GM19099 (cell line): ENCODE data around the gene DBT.

Source experiments
- POLR2A ChIP-seq: IDR thresholded peaks from 3 replicates; pipeline ENCODE4 v1.6.1; 2011; ENCODE audit warnings: low read depth; ENCODE audit not compliant: insufficient read length; ENCODE audit errors: extremely low read depth

DBT gene

GRCh38 chr1:100249537-100250257 is at the start of gene DBT:
TSS of gene DBT (minus strand) at chr1:100249834. CDS start at chr1:100249820, 14 bp downstream.
- TF ChIP-seq POLR2A: peak; percentile 96

GRCh38 chr1:100298512-100298911 is 48.9 kb upstream of the DBT start:
- no peak for TF ChIP-seq POLR2A

GRCh38 chr1:100296140-100296539 is 46.5 kb upstream of the DBT start:
- TF ChIP-seq POLR2A: no peak

- no peak for TF ChIP-seq POLR2A
These were observed 43.1 kb upstream of the DBT start for GRCh38 chr1:100292711-100293110.

- no peak for TF ChIP-seq POLR2A
These were observed 40.7 kb upstream of the DBT start for GRCh38 chr1:100290291-100290690.

- no peak for TF ChIP-seq POLR2A
These were observed 37.5 kb upstream of the DBT start for GRCh38 chr1:100287162-100287561.

- TF ChIP-seq POLR2A: no peak
These were observed 35.0 kb upstream of the DBT start for GRCh38 chr1:100284591-100284990.

GRCh38 chr1:100279954-100280682 is 30.5 kb upstream of the DBT start:
- TF ChIP-seq POLR2A: no peak

- TF ChIP-seq POLR2A: no peak
These were observed 29.8 kb upstream of the DBT start for GRCh38 chr1:100279358-100279923.

GRCh38 chr1:100277866-100278265 is 28.2 kb upstream of the DBT start:
- TF ChIP-seq POLR2A: no peak

- TF ChIP-seq POLR2A: no peak
These were observed 18.6 kb upstream of the DBT start for GRCh38 chr1:100268202-100268601.

GRCh38 chr1:100267284-100267683 is 17.6 kb upstream of the DBT start:
- TF ChIP-seq POLR2A: no peak

GRCh38 chr1:100266741-100267140 is 17.1 kb upstream of the DBT start:
- no peak for TF ChIP-seq POLR2A

GRCh38 chr1:100265931-100266740 is 16.5 kb upstream of the DBT start, which contains the start of gene RTCA:
TSS of gene RTCA (plus strand) at chr1:100266216. CDS start at chr1:100266376, 160 bp downstream.
- peak; percentile 88 for TF ChIP-seq POLR2A

- no peak for TF ChIP-seq POLR2A
These were observed 15.9 kb upstream of the DBT start for GRCh38 chr1:100265562-100265930.
